ENCODE measurements around the gene SLC18B1.
A peak's percentile ranks its signal among the peaks of the same experiment; 100 is the strongest.

Gene SLC18B1

GRCh38 chr6:132812756-132813172, 14.3 kb upstream of the SLC18B1 start:
- Histone ChIP-seq H3K36me3 (ENCODE audit: insufficient read depth, low read length) (peaks cover 22% of the 10 kb centered on the region), H2AFZ (ENCODE audit: low read length) (peak overlapping the region; percentile 90), H3K4me3 (ENCODE audit: low read length, poor library complexity, severe bottlenecking) (peak overlapping the region; percentile 96), H3K27me3 (ENCODE audit: insufficient read depth, low read length, poor library complexity, severe bottlenecking) (peaks cover 6% of the 10 kb centered on the region), H3K9me3 (ENCODE audit: insufficient read depth, low read depth, low read length) (no peaks in the 10 kb centered on the region), H3K4me1 (ENCODE audit: insufficient read depth, low read length, poor library complexity, severe bottlenecking) (peaks cover 29% of the 10 kb centered on the region), H3F3A (ENCODE audit: low read depth) (no peaks in the 10 kb centered on the region), H4K20me1 (ENCODE audit: insufficient read depth, low read length, poor library complexity, severe bottlenecking) (peaks cover 34% of the 10 kb centered on the region), H3K4me2 (ENCODE audit: low read depth, low read length, poor library complexity, severe bottlenecking) (peak overlapping the region; percentile 93), H3K9ac (ENCODE audit: low read depth, low read length, poor library complexity, severe bottlenecking) (peak overlapping the region; percentile 93), H3K9me2 (replicated peaks; ENCODE audit: low read depth, low read length) (no peaks in the 10 kb centered on the region), H3K79me2 (ENCODE audit: insufficient read depth, low read length) (peaks cover 40% of the 10 kb centered on the region)
- no peak for TF ChIP-seq EZH2phosphoT487 (IDR thresholded peaks at IDR 0.05; ENCODE audit: borderline replicate concordance)
- TF ChIP-seq, protein P1, sequence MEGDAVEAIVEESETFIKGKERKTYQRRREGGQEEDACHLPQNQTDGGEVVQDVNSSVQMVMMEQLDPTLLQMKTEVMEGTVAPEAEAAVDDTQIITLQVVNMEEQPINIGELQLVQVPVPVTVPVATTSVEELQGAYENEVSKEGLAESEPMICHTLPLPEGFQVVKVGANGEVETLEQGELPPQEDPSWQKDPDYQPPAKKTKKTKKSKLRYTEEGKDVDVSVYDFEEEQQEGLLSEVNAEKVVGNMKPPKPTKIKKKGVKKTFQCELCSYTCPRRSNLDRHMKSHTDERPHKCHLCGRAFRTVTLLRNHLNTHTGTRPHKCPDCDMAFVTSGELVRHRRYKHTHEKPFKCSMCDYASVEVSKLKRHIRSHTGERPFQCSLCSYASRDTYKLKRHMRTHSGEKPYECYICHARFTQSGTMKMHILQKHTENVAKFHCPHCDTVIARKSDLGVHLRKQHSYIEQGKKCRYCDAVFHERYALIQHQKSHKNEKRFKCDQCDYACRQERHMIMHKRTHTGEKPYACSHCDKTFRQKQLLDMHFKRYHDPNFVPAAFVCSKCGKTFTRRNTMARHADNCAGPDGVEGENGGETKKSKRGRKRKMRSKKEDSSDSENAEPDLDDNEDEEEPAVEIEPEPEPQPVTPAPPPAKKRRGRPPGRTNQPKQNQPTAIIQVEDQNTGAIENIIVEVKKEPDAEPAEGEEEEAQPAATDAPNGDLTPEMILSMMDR (conservative IDR thresholded peaks at IDR 0.05; ENCODE audit: low read length): no peak

GRCh38 chr6:132812255-132812732, 13.9 kb upstream of the SLC18B1 start:
- peaks cover 17% of the 10 kb centered on the region for H3K36me3 ChIP-seq (ENCODE audit: insufficient read depth, low read length)
- H2AFZ ChIP-seq (ENCODE audit: low read length): peak overlapping the region; percentile 90
- H3K79me2 ChIP-seq (ENCODE audit: insufficient read depth, low read length): peaks cover 35% of the 10 kb centered on the region
- peak overlapping the region; percentile 93 for H3K4me2 ChIP-seq (ENCODE audit: low read depth, low read length, poor library complexity, severe bottlenecking)
- no peaks in the 10 kb centered on the region for H3K9me2 ChIP-seq (replicated peaks; ENCODE audit: low read depth, low read length)
- H3K9me3 ChIP-seq (ENCODE audit: insufficient read depth, low read depth, low read length): no peaks in the 10 kb centered on the region
- H3K9ac ChIP-seq (ENCODE audit: low read depth, low read length, poor library complexity, severe bottlenecking): peak overlapping the region; percentile 93
- H4K20me1 ChIP-seq (ENCODE audit: insufficient read depth, low read length, poor library complexity, severe bottlenecking): peaks cover 29% of the 10 kb centered on the region
- H3F3A ChIP-seq (ENCODE audit: low read depth): no peaks in the 10 kb centered on the region
- H3K4me1 ChIP-seq (ENCODE audit: insufficient read depth, low read length, poor library complexity, severe bottlenecking): peaks cover 24% of the 10 kb centered on the region
- peaks cover 10% of the 10 kb centered on the region for H3K27me3 ChIP-seq (ENCODE audit: insufficient read depth, low read length, poor library complexity, severe bottlenecking)
- H3K4me3 ChIP-seq (ENCODE audit: low read length, poor library complexity, severe bottlenecking): peak overlapping the region; percentile 96
- TF ChIP-seq, protein P1 (conservative IDR thresholded peaks at IDR 0.05; ENCODE audit: low read length): no peak
- TF ChIP-seq EZH2phosphoT487 (IDR thresholded peaks at IDR 0.05; ENCODE audit: borderline replicate concordance): no peak

- Histone ChIP-seq H3F3A (ENCODE audit: low read depth) (no peaks in the 10 kb centered on the region), H3K27me3 (ENCODE audit: insufficient read depth, low read length, poor library complexity, severe bottlenecking) (peaks cover 10% of the 10 kb centered on the region), H3K9me2 (replicated peaks; ENCODE audit: low read depth, low read length) (no peaks in the 10 kb centered on the region), H3K4me1 (ENCODE audit: insufficient read depth, low read length, poor library complexity, severe bottlenecking) (peaks cover 14% of the 10 kb centered on the region), H2AFZ (ENCODE audit: low read length) (no peak overlapping the region), H4K20me1 (ENCODE audit: insufficient read depth, low read length, poor library complexity, severe bottlenecking) (peaks cover 19% of the 10 kb centered on the region), H3K9ac (ENCODE audit: low read depth, low read length, poor library complexity, severe bottlenecking) (no peak overlapping the region), H3K9me3 (ENCODE audit: insufficient read depth, low read depth, low read length) (no peaks in the 10 kb centered on the region), H3K36me3 (ENCODE audit: insufficient read depth, low read length) (peaks cover 7% of the 10 kb centered on the region; the same call in 1 of the 2 replicates), H3K4me2 (ENCODE audit: low read depth, low read length, poor library complexity, severe bottlenecking) (no peak overlapping the region), H3K4me3 (ENCODE audit: low read length, poor library complexity, severe bottlenecking) (no peak overlapping the region), H3K79me2 (ENCODE audit: insufficient read depth, low read length) (peaks cover 25% of the 10 kb centered on the region)
- TF ChIP-seq EZH2phosphoT487 (IDR thresholded peaks at IDR 0.05; ENCODE audit: borderline replicate concordance): no peak
- TF ChIP-seq, protein P1 (conservative IDR thresholded peaks at IDR 0.05; ENCODE audit: low read length): no peak
Observed at GRCh38 chr6:132811276-132811675, 12.8 kb upstream of the SLC18B1 start.

Data from Loucy (cell line).